HPDE6-E6E7 (cell line): Measurements from ENCODE around the gene CAMK1D.

Experiments
- DNase-seq: peaks from one replicate; pipeline ENCODE4 v3.0.0; 2011; ENCODE audit warnings: missing footprints; ENCODE audit errors: extremely low spot score

CAMK1D gene

GRCh38 chr10:12650538-12651298 lies 301.4 kb downstream of the CAMK1D start:
- no peak for DNase-seq

GRCh38 chr10:12655940-12656339 lies 306.6 kb downstream of the CAMK1D start:
- DNase-seq: no peak

- peak; percentile 6 for DNase-seq
Measured at GRCh38 chr10:12656518-12657142, 307.3 kb downstream of the CAMK1D start.

GRCh38 chr10:12657489-12657888 lies 308.1 kb downstream of the CAMK1D start:
- no peak for DNase-seq

GRCh38 chr10:12658526-12658925 lies 309.2 kb downstream of the CAMK1D start:
- DNase-seq: no peak

- no peak for DNase-seq
Measured at GRCh38 chr10:12659706-12660105, 310.4 kb downstream of the CAMK1D start.

GRCh38 chr10:12660812-12661211 lies 311.5 kb downstream of the CAMK1D start:
- DNase-seq: no peak

- DNase-seq: no peak
Measured at GRCh38 chr10:12661671-12662070, 312.3 kb downstream of the CAMK1D start.

GRCh38 chr10:12663863-12664262 lies 314.5 kb downstream of the CAMK1D start:
- no peak for DNase-seq

GRCh38 chr10:12665501-12665900 lies 316.2 kb downstream of the CAMK1D start:
- DNase-seq: no peak

GRCh38 chr10:12667052-12667451 lies 317.7 kb downstream of the CAMK1D start:
- DNase-seq: no peak

- no peak for DNase-seq
Measured at GRCh38 chr10:12668634-12669033, 319.3 kb downstream of the CAMK1D start.

GRCh38 chr10:12670004-12670403 lies 320.7 kb downstream of the CAMK1D start:
- no peak for DNase-seq

- no peak for DNase-seq
Measured at GRCh38 chr10:12675186-12675585, 325.8 kb downstream of the CAMK1D start.

GRCh38 chr10:12679636-12680035 lies 330.3 kb downstream of the CAMK1D start:
- DNase-seq: no peak

GRCh38 chr10:12681252-12681651 lies 331.9 kb downstream of the CAMK1D start:
- no peak for DNase-seq

- DNase-seq: no peak
Measured at GRCh38 chr10:12684784-12685183, 335.4 kb downstream of the CAMK1D start.

- DNase-seq: no peak
Measured at GRCh38 chr10:12685261-12686058, 336.1 kb downstream of the CAMK1D start.

GRCh38 chr10:12687996-12688395 lies 338.6 kb downstream of the CAMK1D start:
- no peak for DNase-seq

GRCh38 chr10:12689893-12690292 lies 340.5 kb downstream of the CAMK1D start:
- no peak for DNase-seq

GRCh38 chr10:12690525-12691126 lies 341.3 kb downstream of the CAMK1D start:
- DNase-seq: no peak

GRCh38 chr10:12691596-12691995 lies 342.2 kb downstream of the CAMK1D start:
- DNase-seq: no peak
